CD4-positive, alpha-beta T cell treated with Interleukin-12 subunit alpha and Interleukin-12 subunit beta, for 1 hour (primary cell): ENCODE data around the gene MYO1A.

Experiments
- DNase-seq: peaks from one replicate; pipeline ENCODE4 v3.0.0-alpha.2; 2020

The MYO1A gene

GRCh38 chr12:57049890-57050289, at the start of gene MYO1A:
Gene MYO1A (minus strand): TSS chr12:57050129. CDS start chr12:57048323, 1,806 bp downstream.
- no peak for DNase-seq

- no peak for DNase-seq
Measured at GRCh38 chr12:57099047-57099714, 49.3 kb upstream of the MYO1A start.

GRCh38 chr12:57098546-57098945, 48.6 kb upstream of the MYO1A start:
- no peak for DNase-seq

- DNase-seq, result no peak
Measured at GRCh38 chr12:57097554-57097835, 47.6 kb upstream of the MYO1A start.

DNA sequence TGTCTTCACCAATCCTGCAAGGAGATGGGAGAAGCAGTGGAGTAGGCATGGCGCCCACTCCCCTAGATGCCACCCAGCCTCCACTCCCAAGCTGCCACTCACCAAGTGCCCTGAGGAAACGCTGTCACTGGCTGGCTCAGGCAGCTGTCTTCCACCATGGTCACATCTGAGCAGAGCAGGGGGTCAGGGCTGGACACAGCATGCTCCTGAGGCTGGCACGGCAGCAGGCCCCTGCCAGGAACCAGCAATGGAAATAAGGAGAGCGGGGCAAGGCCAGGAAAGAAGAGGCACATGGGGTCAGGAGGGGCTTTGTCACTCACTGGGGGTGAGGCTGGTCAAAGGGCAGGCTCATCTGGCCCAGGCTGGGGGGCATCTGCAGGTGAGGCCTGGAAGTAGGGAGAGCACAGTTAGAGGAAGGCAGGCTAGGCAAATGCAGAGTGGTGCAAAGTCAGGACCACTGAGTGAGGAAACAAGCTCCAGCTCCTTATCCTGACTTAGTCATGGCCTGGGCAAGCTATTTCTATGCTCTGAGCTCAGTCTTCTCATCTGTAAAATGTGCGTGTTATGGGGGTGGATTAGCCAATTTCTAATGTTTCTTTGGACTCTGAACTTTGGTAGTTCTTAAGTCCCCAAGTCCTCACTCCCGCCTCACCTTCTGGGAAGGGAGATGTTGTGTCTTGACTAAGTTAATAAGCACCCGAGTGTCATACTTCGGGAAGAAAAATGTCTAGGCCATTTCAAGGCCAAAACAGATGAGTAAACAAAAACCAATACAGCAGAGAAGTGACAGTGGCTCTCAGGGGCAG, 47.0 kb upstream of the MYO1A start:
- DNase-seq, result no peak

DNA sequence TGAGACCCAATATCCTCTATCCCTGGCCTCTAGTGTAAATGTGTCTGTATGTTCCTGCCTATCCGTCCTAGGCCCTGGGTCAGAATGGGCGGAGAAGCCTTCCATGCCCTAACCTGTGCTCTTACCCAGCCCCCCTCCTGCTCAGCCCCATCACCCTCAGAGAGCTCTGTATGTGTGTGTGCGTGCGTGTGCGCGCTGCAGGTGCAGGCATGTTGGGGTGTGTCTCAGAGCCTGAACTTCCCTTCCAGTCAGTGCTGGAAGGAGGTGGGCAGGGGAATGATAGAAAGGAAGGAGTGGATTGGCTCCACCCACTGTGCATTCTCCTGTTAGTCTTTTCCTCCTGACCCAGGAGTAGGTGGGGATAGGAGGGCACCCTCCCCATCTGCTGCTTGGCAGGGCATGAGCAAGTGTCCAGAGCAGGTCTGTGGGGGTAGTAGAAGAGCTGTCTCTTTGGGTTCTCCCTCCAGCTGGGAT, 46.2 kb upstream of the MYO1A start:
- no peak for DNase-seq

DNA sequence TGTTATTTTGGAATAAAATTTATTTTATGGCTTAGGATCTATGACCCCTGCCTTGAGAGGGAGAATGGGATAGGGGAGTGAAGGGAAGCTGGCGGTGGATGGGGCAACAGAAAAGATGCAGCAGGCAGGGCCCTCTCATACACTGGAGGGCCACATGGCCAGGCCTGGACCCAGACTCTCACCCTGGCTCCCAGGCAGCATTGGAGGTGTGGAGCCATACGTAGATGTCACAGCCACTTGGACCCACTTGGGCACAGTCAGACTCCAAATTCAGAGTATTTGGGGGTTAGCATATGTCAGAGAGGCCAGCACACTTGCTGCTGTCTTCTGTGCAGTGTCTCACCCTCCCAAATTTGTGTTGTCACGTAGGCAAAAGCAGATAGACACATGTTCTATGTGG, 45.5 kb upstream of the MYO1A start:
- DNase-seq, result no peak

DNA sequence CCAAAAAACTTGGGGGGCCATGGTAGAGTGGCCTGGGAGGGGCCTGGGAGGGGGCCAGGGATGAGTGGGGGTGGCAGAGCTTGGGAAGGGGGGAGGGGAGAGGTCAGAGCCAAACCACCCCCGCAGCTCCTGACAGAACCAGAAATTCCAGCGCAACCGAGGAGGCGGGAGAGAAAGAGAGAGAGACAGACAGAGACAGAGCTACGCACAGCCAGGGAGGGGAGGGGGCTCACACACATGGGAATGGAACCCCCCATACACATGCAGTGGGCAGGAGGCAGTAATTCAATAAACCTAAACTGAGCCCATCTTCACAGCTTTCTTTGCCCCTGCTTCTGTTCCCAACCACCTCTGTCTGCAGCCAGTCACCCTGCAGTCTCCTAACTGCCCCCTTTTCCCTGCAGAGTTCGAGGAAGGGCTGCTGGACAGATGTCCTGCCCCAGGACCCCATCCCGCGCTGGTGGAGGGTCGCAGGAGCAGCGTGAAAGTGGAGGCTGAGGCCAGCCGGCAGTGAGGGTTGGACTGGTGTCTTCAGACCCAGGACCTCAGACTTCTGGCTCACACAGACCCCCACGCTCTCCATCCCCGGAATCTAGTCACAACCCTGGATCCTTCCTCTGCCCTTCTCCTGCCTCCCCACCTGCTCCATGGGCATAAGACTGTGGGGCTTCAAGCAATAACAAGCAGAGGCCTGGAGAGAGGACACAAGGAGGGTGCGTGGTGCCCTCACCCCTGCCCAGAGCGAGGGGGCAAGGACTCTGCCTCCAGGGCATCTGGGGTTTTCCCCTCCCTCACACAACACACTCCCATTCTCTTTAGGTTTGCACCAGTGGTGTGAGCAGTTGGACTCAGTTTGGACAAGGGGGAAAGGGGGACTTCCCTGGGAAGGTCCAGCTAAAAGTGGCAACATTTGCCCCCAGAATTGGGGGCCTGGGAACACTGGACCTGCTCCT, 44.6 kb upstream of the MYO1A start:
- DNase-seq, result no peak

GRCh38 chr12:57093415-57094207, 43.7 kb upstream of the MYO1A start:
- DNase-seq, result peak; percentile 68

GRCh38 chr12:57092876-57093414, 43.0 kb upstream of the MYO1A start:
- no peak for DNase-seq

DNA sequence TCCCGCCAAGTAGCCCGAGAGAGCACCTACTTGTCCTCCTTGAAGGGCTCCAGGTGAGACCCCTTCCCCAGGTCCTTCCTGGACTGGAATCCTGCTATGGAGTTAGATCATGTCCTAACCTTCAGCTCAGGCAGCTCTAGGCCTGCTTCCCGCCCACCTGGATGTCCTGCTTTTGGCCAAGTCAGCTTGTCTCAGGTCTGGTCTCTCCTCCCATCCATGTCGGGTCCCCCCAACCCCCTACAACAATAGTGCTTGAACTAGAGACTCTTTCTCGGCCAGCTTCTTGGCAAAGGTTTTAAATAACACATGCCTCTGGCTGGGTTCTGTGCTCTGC, 42.6 kb upstream of the MYO1A start:
- no peak for DNase-seq

GRCh38 chr12:57091638-57092528, 42.0 kb upstream of the MYO1A start:
- no peak for DNase-seq

DNA sequence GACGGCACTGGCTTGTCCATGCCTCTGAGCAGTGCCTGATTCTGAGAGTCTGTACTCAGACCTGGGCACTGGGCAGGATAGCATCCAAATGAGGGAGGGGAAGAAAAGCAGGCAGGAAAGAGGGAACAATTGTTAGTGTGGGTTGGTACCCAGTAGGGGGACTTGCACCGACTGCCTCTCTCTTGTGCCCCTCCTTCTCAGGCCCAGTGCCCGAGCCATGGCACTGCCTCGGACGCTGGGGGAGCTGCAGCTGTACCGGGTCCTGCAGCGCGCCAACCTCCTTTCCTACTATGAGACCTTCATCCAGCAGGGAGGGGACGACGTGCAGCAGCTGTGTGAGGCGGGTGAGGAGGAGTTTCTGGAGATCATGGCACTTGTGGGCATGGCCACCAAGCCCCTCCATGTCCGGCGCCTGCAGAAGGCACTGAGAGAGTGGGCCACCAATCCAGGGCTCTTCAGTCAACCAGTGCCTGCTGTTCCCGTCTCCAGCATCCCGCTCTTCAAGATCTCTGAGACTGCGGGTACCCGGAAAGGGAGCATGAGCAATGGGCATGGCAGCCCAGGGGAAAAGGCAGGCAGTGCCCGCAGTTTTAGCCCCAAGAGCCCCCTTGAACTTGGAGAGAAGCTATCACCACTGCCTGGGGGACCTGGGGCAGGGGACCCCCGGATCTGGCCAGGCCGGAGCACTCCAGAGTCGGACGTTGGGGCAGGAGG, 41.2 kb upstream of the MYO1A start:
- no peak for DNase-seq

- no peak for DNase-seq
Measured at GRCh38 chr12:57090490-57090889, 40.6 kb upstream of the MYO1A start.

DNA sequence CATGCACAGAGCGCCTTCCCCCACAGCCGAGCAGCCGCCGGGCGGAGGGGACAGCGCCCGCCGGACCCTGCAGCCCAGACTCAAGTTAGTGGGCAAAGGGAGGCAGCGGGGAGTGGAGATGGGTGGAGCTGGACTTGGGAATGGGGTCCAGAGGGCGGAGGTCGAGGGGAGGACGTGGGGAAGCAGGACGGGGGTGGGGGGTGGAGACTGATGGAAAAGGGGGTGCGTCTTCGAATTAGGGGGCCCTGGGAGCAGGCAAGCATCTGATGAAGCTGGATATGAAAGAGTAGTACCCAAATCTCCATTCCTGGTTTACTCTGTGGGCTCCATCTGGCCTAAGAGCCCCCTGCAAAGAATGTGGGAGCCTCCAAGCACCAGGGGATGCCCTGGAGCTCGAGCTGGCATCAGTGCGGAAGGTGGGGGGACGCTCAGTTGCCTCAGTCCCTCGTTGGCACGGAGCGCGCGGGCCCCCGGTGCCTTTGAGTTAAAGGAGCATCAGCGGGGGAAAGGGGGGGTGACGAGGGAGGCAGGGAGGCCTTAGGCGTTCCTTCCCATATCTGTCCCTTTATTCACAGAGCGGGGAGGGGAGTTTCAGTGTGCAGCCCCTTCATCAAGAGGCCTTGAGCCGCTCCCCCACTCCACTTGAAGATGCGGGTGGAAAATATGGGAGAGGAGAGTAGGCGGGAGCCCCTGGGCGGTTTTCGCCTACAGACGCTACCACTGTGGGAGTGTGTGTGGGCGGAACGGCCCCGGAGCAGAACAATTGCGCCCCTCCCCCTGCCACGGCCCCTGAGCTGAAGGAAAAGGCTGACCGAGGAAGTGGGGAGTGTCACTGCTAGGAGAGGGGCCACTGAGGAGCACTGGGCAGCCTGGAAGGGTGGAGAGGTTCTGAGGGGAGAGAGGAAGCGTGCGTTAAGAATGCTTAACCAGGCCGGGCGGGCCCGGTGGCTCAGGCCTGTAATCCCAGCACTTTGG, 39.6 kb upstream of the MYO1A start:
- DNase-seq, result peak; percentile 40

DNA sequence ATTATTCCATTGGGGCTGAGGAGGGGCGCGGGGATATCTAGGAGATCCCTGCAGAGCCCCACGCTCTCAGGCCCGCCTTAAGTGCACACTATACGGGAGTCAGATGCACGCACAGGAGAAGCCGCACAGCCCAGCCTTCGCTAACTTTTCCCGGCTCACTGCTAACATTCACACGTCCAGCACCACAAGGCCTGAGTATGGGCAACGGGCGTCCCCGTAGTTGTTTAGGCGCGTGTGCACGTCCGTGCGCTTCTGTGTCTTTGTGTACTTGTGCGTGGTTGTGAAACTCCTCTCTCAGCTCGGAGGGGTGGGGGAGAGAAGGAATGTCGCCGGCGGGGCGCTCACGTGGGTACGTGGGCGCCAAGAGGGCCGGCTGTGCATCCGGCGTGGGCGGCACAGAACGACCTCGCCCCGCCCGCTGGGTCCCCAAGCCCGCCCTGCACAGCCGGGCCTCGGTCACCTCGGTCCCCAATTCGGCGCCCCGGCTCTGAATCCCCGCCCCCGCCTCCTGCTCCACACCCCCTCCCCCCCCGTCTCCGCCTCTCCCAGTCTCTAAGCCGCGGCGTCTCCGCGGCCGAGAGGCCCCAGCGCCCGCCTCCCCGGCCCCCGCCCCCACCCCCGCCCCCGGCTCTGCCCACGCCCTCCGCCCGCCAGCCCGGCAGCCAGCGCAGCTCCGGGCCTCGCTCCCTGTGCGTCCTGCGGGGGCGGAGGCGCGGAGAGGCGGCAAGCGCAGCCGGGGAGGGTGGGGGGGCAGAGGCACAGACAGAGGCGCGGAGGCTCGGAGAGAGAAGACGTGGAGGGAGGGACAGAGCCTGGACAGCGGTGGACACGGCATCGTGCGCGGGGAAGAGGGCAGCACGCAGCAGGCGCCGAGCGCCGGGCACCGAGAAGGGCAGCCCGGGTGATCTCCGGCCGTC, 38.7 kb upstream of the MYO1A start, which contains the start of gene NAB2:
NAB2 (plus strand) TSS at position 761 of the 917 bp plus-strand sequence. CDS start 158 bp downstream, outside the sequence.
- DNase-seq, result peak; percentile 96

DNA sequence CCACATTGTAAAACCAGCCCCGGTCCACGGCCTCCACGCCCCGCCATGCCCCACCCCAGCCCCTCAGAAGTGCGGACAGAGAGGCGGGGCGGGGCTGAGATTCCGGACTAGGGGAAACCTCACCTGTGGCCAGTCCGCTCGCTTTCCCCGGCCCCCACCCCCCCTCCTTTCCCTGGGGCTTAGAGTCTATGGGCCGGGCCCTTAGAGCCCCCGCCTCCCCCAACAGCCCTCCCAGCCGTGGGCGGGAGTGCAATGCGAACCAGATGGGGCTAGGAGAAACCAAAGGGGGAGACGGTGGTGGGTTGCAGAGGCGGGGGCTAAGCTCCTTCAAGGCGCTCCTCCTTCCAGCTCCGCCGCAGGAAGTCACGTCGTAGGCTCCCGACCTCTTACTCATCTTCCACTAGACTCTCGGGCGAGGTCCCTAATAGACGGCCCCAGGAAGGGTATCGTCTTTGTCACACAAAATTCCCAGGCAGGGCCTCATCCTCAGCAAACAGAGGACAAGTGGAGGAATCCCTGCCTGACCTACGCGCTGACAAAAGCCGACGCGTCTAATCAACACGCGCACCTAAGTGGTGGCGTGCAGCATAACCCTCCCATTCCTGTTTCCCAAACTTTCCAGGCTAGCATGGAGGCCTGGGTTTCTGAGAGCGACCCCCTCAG, 37.9 kb upstream of the MYO1A start:
- peak; percentile 77 for DNase-seq
